PC-3 (cell line): ENCODE data around the gene ISYNA1. TPM values are rescaled to one million over a fixed set of nuclear protein-coding genes. Genes with fewer than 3 reads are reported as not detected.

Experiments used
- ATAC-seq: fragments of 200-7000 bp; cut with Tn5 transposase; 2 replicates; pipeline ENCODE4 v1.9.1; 2020; ENCODE audit warnings: mild to moderate bottlenecking, moderate library complexity
- BruUV-seq: library from RNA; stranded (reverse); fragments of 400-500 nt; replicated peaks from 2 replicates; lab custom pipeline; 2021; lab: Mats Ljungman, UMichigan
- CTCF ChIA-PET: fragments of 300-600 bp; sonication (Branson Sonifier 250); formaldehyde crosslinking; loops from one replicate; lab custom pipeline; 2022; ENCODE audit warnings: antibody characterized with exemption; lab: Charles Lee
- POLR2A ChIA-PET: fragments of 300-600 bp; sonication (Branson Sonifier 250); formaldehyde crosslinking; loops from one replicate; lab custom pipeline; 2022; ENCODE audit warnings: antibody characterized with exemption; ENCODE audit not compliant: unreplicated experiment; lab: Charles Lee
- DNase-seq: peaks from one replicate; pipeline ENCODE4 v3.0.0-alpha.2; 2015
- H2AFZ ChIP-seq: fragments of 300-600 bp; sonication (generic); 2 replicates; pipeline ENCODE4 v1.6.0; 2016; ENCODE audit warnings: antibody characterized with exemption, low read length
- H3F3A ChIP-seq: fragments of 300-600 bp; sonication (generic); one replicate; pipeline ENCODE4 v1.6.0; 2017; ENCODE audit warnings: antibody characterized with exemption, low read length, control low read depth, mild to moderate bottlenecking; ENCODE audit not compliant: unreplicated experiment
- H3K27ac ChIP-seq: fragments of 300-600 bp; sonication (generic); 2 replicates; pipeline ENCODE4 v1.5.1; 2016; ENCODE audit warnings: mild to moderate bottlenecking, low read length
- H3K27me3 ChIP-seq: fragments of 300-600 bp; sonication (generic); 2 replicates; pipeline ENCODE4 v1.6.1; 2016; ENCODE audit warnings: low read length, mixed read lengths
- H3K36me3 ChIP-seq: fragments of 300-600 bp; sonication (generic); 2 replicates; pipeline ENCODE4 v1.6.1; 2016; ENCODE audit warnings: low read depth, mixed run types, low read length, mixed read lengths
- H3K4me1 ChIP-seq: fragments of 300-600 bp; sonication (generic); 2 replicates; pipeline ENCODE4 v1.5.1; 2016; ENCODE audit warnings: low read length; ENCODE audit not compliant: insufficient read depth
- H3K4me2 ChIP-seq: fragments of 300-600 bp; sonication (generic); 2 replicates; pipeline ENCODE4 v1.6.0; 2016; ENCODE audit warnings: low read length
- H3K4me3 ChIP-seq: fragments of 300-600 bp; sonication (generic); 2 replicates; pipeline ENCODE4 v1.5.1; 2016; ENCODE audit warnings: mild to moderate bottlenecking, low read length, mixed read lengths
- H3K79me2 ChIP-seq: fragments of 300-600 bp; sonication (generic); 2 replicates; pipeline ENCODE4 v1.6.1; 2017; ENCODE audit warnings: low read length, mixed read lengths
- H3K9ac ChIP-seq: fragments of 300-600 bp; sonication (generic); 2 replicates; pipeline ENCODE4 v1.6.0; 2016; ENCODE audit warnings: mild to moderate bottlenecking, low read length
- H3K9me2 ChIP-seq: fragments of 300-600 bp; sonication (generic); replicated peaks from 2 replicates; pipeline ENCODE4 v1.6.1; 2016; ENCODE audit warnings: mixed run types, low read length, mixed read lengths
- H3K9me3 ChIP-seq: fragments of 300-600 bp; sonication (generic); 2 replicates; pipeline ENCODE4 v1.6.1; 2016; ENCODE audit warnings: low read length, mixed read lengths
- H4K20me1 ChIP-seq: fragments of 300-600 bp; sonication (generic); 2 replicates; pipeline ENCODE4 v1.6.1; 2016; ENCODE audit warnings: low read length, mixed read lengths
- EZH2 ChIP-seq: fragments of 300-600 bp; sonication (generic); IDR thresholded peaks from one replicate; pipeline ENCODE4 v1.6.1; 2017; ENCODE audit warnings: antibody characterized with exemption, mild to moderate bottlenecking, low read length; ENCODE audit not compliant: unreplicated experiment
- EZH2phosphoT487 ChIP-seq: fragments of 300-600 bp; sonication (generic); IDR thresholded peaks from 2 replicates; pipeline ENCODE4 v1.6.1; 2018; ENCODE audit warnings: mild to moderate bottlenecking, antibody characterized with exemption, low read length, borderline replicate concordance
- intact Hi-C: fragments of 100-400 bp; cut with micrococcal nuclease; formaldehyde crosslinking; loops from 2 replicates; pipeline ENCODE4 v1.9.0; 2023
- total RNA-seq: library from RNA; depleted of rRNA; stranded (reverse); fragments of >200 nt; gene quantifications from 2 replicates; pipeline ENCODE4 v1.2.3, GENCODE V29; 2014
- TF ChIP-seq, protein P1 (sequence below): fragments of 300-600 bp; sonication (generic); conservative IDR thresholded peaks from 2 replicates; pipeline ENCODE4 v1.5.1; 2017; ENCODE audit warnings: antibody characterized with exemption, low read depth, mild to moderate bottlenecking, low read length

ISYNA1 gene
- total RNA-seq, 1 experiment from 2014 or later = 19.4 TPM

DNA sequence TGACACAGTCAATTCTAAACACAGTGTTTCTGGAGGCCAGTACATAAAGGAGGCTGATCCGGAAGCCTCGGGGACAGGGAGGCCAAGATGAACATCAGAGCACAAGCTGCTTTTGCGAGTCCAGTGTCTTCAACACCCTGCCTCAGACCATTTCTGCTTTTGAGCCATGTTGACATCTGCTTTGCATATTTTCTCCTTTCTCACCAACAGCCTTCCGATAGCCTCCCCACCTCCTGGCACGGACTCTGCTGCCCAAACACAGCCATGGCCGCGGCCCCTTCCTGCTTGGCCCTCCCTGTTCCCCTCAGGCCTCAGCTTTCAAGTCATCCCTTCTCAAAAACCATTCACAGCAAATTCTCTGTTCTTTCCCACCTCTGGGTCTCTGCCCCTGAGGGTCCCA is 44.1 kb downstream of the ISYNA1 start:
- Histone ChIP-seq H3K27me3 (no peaks in the 10 kb centered on the region), H2AFZ (no peak overlapping the region), H3K36me3 (no peaks in the 10 kb centered on the region), H3K79me2 (no peaks in the 10 kb centered on the region), H3K27ac (no peak overlapping the region), H3K4me3 (no peak overlapping the region), H3K4me1 (no peaks in the 10 kb centered on the region), H4K20me1 (no peaks in the 10 kb centered on the region), H3K9me2 (no peaks in the 10 kb centered on the region), H3K4me2 (no peak overlapping the region), H3K9me3 (no peaks in the 10 kb centered on the region), H3F3A (no peaks in the 10 kb centered on the region), H3K9ac (no peak overlapping the region)
- TF ChIP-seq EZH2 = no peak
- TF ChIP-seq, protein P1, sequence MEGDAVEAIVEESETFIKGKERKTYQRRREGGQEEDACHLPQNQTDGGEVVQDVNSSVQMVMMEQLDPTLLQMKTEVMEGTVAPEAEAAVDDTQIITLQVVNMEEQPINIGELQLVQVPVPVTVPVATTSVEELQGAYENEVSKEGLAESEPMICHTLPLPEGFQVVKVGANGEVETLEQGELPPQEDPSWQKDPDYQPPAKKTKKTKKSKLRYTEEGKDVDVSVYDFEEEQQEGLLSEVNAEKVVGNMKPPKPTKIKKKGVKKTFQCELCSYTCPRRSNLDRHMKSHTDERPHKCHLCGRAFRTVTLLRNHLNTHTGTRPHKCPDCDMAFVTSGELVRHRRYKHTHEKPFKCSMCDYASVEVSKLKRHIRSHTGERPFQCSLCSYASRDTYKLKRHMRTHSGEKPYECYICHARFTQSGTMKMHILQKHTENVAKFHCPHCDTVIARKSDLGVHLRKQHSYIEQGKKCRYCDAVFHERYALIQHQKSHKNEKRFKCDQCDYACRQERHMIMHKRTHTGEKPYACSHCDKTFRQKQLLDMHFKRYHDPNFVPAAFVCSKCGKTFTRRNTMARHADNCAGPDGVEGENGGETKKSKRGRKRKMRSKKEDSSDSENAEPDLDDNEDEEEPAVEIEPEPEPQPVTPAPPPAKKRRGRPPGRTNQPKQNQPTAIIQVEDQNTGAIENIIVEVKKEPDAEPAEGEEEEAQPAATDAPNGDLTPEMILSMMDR = no peak
- TF ChIP-seq EZH2phosphoT487 = no peak
- DNase-seq (no peak), ATAC-seq (no peak)
- POLR2A ChIA-PET = no interaction called here
- CTCF ChIA-PET = no interaction called here
- no TSS peak for BruUV-seq
- intact Hi-C loops = no loop called here

DNA sequence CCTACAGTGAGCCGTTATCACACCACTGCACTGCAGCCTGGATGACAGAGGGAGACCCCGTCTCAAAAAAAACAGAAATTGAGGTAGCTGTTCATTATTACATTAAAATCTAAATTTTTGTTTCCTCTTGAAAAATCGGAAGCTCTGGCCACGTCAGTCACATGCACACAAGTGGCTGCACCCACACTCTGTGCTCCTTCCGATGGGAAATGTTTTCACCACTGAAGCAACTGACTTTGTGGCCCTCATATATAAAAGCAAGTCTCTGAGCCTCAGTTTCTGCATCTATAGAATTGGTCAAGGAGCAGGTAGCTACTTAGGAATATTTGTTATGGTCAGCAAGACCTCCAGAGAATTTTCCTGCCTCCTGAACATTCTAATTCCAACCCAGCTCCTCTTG is 45.0 kb downstream of the ISYNA1 start:
- Histone ChIP-seq H3K27me3 (no peaks in the 10 kb centered on the region), H3K79me2 (no peaks in the 10 kb centered on the region), H3K9me3 (no peaks in the 10 kb centered on the region), H3K36me3 (no peaks in the 10 kb centered on the region), H3K27ac (no peak overlapping the region), H3F3A (no peaks in the 10 kb centered on the region), H3K4me1 (no peaks in the 10 kb centered on the region), H3K4me3 (no peak overlapping the region), H3K9ac (no peak overlapping the region), H4K20me1 (no peaks in the 10 kb centered on the region), H3K4me2 (no peak overlapping the region), H3K9me2 (no peaks in the 10 kb centered on the region), H2AFZ (no peak overlapping the region)
- no TSS peak for BruUV-seq
- ATAC-seq = no peak
- CTCF ChIA-PET = interaction anchor here (1.0 kb wide), 1 partner anchor 113 kb away, joined by 3 read pairs; no protein-coding TSS in a partner anchor
- intact Hi-C loops = no loop called here
- no peak for DNase-seq
- POLR2A ChIA-PET = interaction anchor here (0.7 kb wide), 1 partner anchor 111 kb away, joined by 6 read pairs; the partner anchor contains the start of gene JUND
- TF ChIP-seq, protein P1 = no peak
- TF ChIP-seq EZH2 (no peak), EZH2phosphoT487 (no peak)

DNA sequence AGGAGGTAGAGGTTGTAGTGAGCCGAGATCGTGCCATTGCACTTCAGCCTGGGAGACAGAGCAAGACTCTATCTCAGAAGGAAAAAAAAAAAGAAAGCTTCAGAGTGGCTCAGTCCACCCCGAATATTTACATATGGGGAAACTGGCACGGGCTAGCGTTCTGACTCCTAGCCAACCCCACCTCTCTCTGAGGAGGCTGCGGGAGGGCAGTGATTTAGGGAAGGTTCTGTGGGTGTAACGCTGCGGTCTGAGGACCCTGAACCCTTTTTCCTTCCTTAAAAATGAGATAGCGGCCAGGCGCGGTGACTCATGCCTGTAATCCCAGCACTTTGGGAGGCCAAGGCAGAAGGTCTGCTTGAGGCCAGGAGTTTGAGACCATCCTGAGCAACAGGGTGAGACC is 45.5 kb downstream of the ISYNA1 start:
- Histone ChIP-seq H3K9me3 (no peaks in the 10 kb centered on the region), H2AFZ (no peak overlapping the region), H3K9ac (no peak overlapping the region), H3K4me3 (no peak overlapping the region), H3K4me1 (no peaks in the 10 kb centered on the region), H4K20me1 (no peaks in the 10 kb centered on the region), H3K27me3 (no peaks in the 10 kb centered on the region), H3F3A (no peaks in the 10 kb centered on the region), H3K4me2 (no peak overlapping the region), H3K27ac (no peak overlapping the region), H3K9me2 (no peaks in the 10 kb centered on the region), H3K36me3 (no peaks in the 10 kb centered on the region), H3K79me2 (no peaks in the 10 kb centered on the region)
- ChIA-PET POLR2A (interaction anchor here (0.7 kb wide), 1 partner anchor 111 kb away, joined by 6 read pairs; the partner anchor contains the start of gene JUND), CTCF (interaction anchor here (1.0 kb wide), 1 partner anchor 113 kb away, joined by 3 read pairs; no protein-coding TSS in a partner anchor)
- ATAC-seq (no peak), DNase-seq (no peak)
- intact Hi-C loops = no loop called here
- no peak for TF ChIP-seq EZH2phosphoT487
- TF ChIP-seq, protein P1 = no peak
- no peak for TF ChIP-seq EZH2
- no TSS peak for BruUV-seq
